CD14-positive monocyte (primary cell): ENCODE measurements around the gene DRAM1. TPM values are rescaled to one million over a fixed set of nuclear protein-coding genes. Genes with fewer than 3 reads are reported as not detected.

Experiments
- DNase-seq, 3 donors: peaks; one replicate each; pipeline ENCODE4 v3.0.0-alpha.2; 2011 to 2022
- H2AFZ ChIP-seq: 2 replicates; pipeline ENCODE4 v1.6.0; 2012; ENCODE audit warnings: mild to moderate bottlenecking, low read depth, low read length, inconsistent platforms; ENCODE audit not compliant: insufficient read depth, poor library complexity, severe bottlenecking
- H3K27ac ChIP-seq, 2 donors: 1 replicate in 1 of 2; 2 replicates in 1 of 2; pipeline ENCODE4 v1.5.1; 2012 to 2013; ENCODE audit warnings: low read length in 2 of 2, control low read depth in 1 of 2, inconsistent platforms in 1 of 2, low read depth in 1 of 2, mild to moderate bottlenecking in 1 of 2
- H3K27me3 ChIP-seq, 2 donors: one replicate each; pipeline versions ENCODE4 v1.6.0 to v1.6.1; 2011 to 2013; ENCODE audit warnings: low read length in 2 of 2; ENCODE audit not compliant: control insufficient read depth in 2 of 2, insufficient read depth in 2 of 2
- H3K36me3 ChIP-seq, 2 donors: replicated peaks in 1 of 2; 1 replicate in 1 of 2; 2 replicates in 1 of 2; pipeline versions ENCODE4 v1.5.1 to v1.6.1; 2012 to 2013; ENCODE audit warnings: low read length in 2 of 2, control low read depth in 1 of 2, inconsistent platforms in 1 of 2, mild to moderate bottlenecking in 1 of 2; ENCODE audit not compliant: insufficient read depth in 2 of 2, control insufficient read depth in 1 of 2
- H3K4me1 ChIP-seq, 2 donors: 1 replicate in 1 of 2; 2 replicates in 1 of 2; pipeline versions ENCODE4 v1.5.1 to v1.6.1; 2012 to 2013; ENCODE audit warnings: low read length in 2 of 2, control low read depth in 1 of 2, inconsistent platforms in 1 of 2, mild to moderate bottlenecking in 1 of 2, moderate library complexity in 1 of 2; ENCODE audit not compliant: insufficient read depth in 2 of 2, control insufficient read depth in 1 of 2
- H3K4me2 ChIP-seq: replicated peaks from 2 replicates; pipeline ENCODE3; 2012; ENCODE audit warnings: low read length, moderate library complexity, mild to moderate bottlenecking; ENCODE audit not compliant: poor library complexity, severe bottlenecking; ENCODE audit errors: extremely low read depth
- H3K4me3 ChIP-seq, 3 experiments: fragments of 200-600 bp in 1 of 3; sonication (generic) in 1 of 3; replicated peaks in 1 of 3; 1 replicate in 2 of 3; 2 replicates in 1 of 3; pipeline ENCODE4 v1.5.1; 2011 to 2013; ENCODE audit warnings: low read length in 3 of 3, mild to moderate bottlenecking in 3 of 3, control low read depth in 2 of 3, low read depth in 2 of 3, inconsistent platforms in 1 of 3, moderate library complexity in 1 of 3
- H3K79me2 ChIP-seq: 2 replicates; pipeline ENCODE4 v1.6.0; 2012; ENCODE audit warnings: mild to moderate bottlenecking, control low read depth, inconsistent platforms, low read length, moderate library complexity; ENCODE audit not compliant: insufficient read depth
- H3K9ac ChIP-seq: 2 replicates; pipeline ENCODE4 v1.6.0; 2017; ENCODE audit warnings: low read length, mild to moderate bottlenecking; ENCODE audit not compliant: insufficient read depth, poor library complexity, severe bottlenecking
- H3K9me3 ChIP-seq, 2 donors: replicated peaks in 1 of 2; 1 replicate in 1 of 2; 2 replicates in 1 of 2; pipeline versions ENCODE4 v1.5.1 to v1.6.1; 2012 to 2013; ENCODE audit warnings: low read length in 2 of 2, control low read depth in 1 of 2; ENCODE audit not compliant: control insufficient read depth in 1 of 2, insufficient read depth in 1 of 2
- H4K20me1 ChIP-seq: 2 replicates; pipeline ENCODE4 v1.6.0; 2012; ENCODE audit warnings: mild to moderate bottlenecking, low read length, control low read depth, moderate library complexity; ENCODE audit not compliant: insufficient read depth
- H3K27ac Mint-ChIP-seq, 7 donors: one replicate each; pipeline ENCODE4 v1.8.0; 2020; ENCODE audit warnings: mild to moderate bottlenecking in 7 of 7, mixed read lengths in 7 of 7, moderate library complexity in 6 of 7, inconsistent platforms in 2 of 7
- H3K27me3 Mint-ChIP-seq, 3 donors: one replicate each; pipeline ENCODE4 v1.8.0; 2021 to 2022; ENCODE audit warnings: low read depth in 3 of 3, mild to moderate bottlenecking in 3 of 3, mixed read lengths in 3 of 3, moderate library complexity in 3 of 3, inconsistent platforms in 1 of 3
- H3K36me3 Mint-ChIP-seq, 2 donors: one replicate each; pipeline ENCODE4 v1.8.0; 2020; ENCODE audit warnings: mixed read lengths in 2 of 2, inconsistent platforms in 1 of 2, mild to moderate bottlenecking in 1 of 2
- H3K4me1 Mint-ChIP-seq: one replicate; pipeline ENCODE4 v1.8.0; 2020; ENCODE audit warnings: mild to moderate bottlenecking, mixed read lengths
- H3K4me3 Mint-ChIP-seq, 2 donors: one replicate each; pipeline ENCODE4 v1.8.0; 2020; ENCODE audit warnings: mild to moderate bottlenecking in 2 of 2, mixed read lengths in 2 of 2, moderate library complexity in 1 of 2
- H3K9me3 Mint-ChIP-seq, 7 donors: one replicate each; pipeline ENCODE4 v1.8.0; 2020 to 2022; ENCODE audit warnings: mixed read lengths in 7 of 7, mild to moderate bottlenecking in 6 of 7, moderate library complexity in 6 of 7, inconsistent platforms in 2 of 7
- WGBS: methylation state at CpG from one replicate; pipeline ENCODE4 v1.1.5; 2013; ENCODE audit warnings: missing lambda C conversion rate; ENCODE audit not compliant: insufficient coverage; 5-methylcytosine and 5-hydroxymethylcytosine counted together
- intact Hi-C, 2 donors: fragments of 100-400 bp; cut with micrococcal nuclease; formaldehyde crosslinking; loops; one replicate each; pipeline versions ENCODE4 v1.15.0 to v1.15.1; 2023
- polyA plus RNA-seq, 3 donors: library from polyadenylated mRNA; depleted of rRNA in 1 of 3; unstranded in 2 of 3; stranded (reverse) in 1 of 3; fragments of 300-500 nt in 2 of 3; fragments of >200 nt in 1 of 3; fragmentation: Illumina TruSeq in 2 of 3; gene quantifications; 1 replicate in 2 of 3; 2 replicates in 1 of 3; pipeline ENCODE4 v1.2.3, GENCODE V29; 2012 to 2021
- TF ChIP-seq, protein P1 (sequence below): fragments of 200-600 bp; IDR thresholded peaks from one replicate; pipeline ENCODE4 v1.8.0; 2022; ENCODE audit warnings: antibody characterized with exemption, mild to moderate bottlenecking

The DRAM1 gene
- polyA plus RNA-seq, 3 donors: 14.0 to 49.7 (median 43.0) TPM

DNA sequence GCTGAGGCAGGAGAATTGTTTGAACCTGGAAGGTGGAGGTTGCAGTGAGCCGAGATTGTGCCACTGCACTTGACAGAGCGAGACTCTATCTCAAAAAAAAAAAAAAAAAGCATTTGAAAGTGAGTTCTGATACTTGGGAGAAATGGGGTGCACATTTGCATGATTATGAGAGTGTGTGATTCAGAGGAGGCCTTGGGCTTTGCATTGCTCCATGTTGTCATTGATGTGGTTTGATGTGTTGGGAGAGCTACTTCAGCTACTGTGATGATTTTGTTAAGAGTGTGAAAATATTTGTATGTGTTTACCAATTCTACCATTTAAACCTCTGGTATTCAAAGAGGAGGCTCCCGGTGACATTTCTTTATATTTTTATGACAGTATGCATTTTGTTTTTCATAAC is 24.4 kb downstream of the DRAM1 start:
- Mint-ChIP-seq H3K9me3 (no peaks in the 10 kb centered on the region), H3K27me3 (no peaks in the 10 kb centered on the region), H3K4me1 (peaks cover 22% of the 10 kb centered on the region), H3K4me3 (no peak overlapping the region), H3K27ac (peak overlapping the region in 2 of 7 donors; percentile 53 to 63), H3K36me3 (peaks cover 40 to 68% of the 10 kb centered on the region in 2 donors)
- H3K79me2 ChIP-seq: peaks cover 19% of the 10 kb centered on the region
- no peak overlapping the region for H2AFZ ChIP-seq
- no peak overlapping the region for H3K4me2 ChIP-seq
- peak overlapping the region in 1 of 2 donors; percentile 47 for H3K27ac ChIP-seq
- H3K36me3 ChIP-seq: peaks cover 11 to 55% of the 10 kb centered on the region in 2 donors
- WGBS: 100% methylated on average over 2 of the region's 3 CpGs
- peaks cover 4% of the 10 kb centered on the region for H4K20me1 ChIP-seq
- H3K4me1 ChIP-seq: peaks cover 10 to 15% of the 10 kb centered on the region in 2 donors
- no peak overlapping the region for H3K9ac ChIP-seq
- intact Hi-C loops: loop anchor here in 1 of 2 donors (10.0 kb wide), 1 partner anchor 47 kb away; no protein-coding TSS in a partner anchor
- H3K27me3 ChIP-seq: no peaks in the 10 kb centered on the region
- no peaks in the 10 kb centered on the region for H3K9me3 ChIP-seq
- TF ChIP-seq, protein P1, sequence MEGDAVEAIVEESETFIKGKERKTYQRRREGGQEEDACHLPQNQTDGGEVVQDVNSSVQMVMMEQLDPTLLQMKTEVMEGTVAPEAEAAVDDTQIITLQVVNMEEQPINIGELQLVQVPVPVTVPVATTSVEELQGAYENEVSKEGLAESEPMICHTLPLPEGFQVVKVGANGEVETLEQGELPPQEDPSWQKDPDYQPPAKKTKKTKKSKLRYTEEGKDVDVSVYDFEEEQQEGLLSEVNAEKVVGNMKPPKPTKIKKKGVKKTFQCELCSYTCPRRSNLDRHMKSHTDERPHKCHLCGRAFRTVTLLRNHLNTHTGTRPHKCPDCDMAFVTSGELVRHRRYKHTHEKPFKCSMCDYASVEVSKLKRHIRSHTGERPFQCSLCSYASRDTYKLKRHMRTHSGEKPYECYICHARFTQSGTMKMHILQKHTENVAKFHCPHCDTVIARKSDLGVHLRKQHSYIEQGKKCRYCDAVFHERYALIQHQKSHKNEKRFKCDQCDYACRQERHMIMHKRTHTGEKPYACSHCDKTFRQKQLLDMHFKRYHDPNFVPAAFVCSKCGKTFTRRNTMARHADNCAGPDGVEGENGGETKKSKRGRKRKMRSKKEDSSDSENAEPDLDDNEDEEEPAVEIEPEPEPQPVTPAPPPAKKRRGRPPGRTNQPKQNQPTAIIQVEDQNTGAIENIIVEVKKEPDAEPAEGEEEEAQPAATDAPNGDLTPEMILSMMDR: no peak
- H3K4me3 ChIP-seq: no peak overlapping the region
- DNase-seq: peak in 1 of 3 donors; percentile 29

DNA sequence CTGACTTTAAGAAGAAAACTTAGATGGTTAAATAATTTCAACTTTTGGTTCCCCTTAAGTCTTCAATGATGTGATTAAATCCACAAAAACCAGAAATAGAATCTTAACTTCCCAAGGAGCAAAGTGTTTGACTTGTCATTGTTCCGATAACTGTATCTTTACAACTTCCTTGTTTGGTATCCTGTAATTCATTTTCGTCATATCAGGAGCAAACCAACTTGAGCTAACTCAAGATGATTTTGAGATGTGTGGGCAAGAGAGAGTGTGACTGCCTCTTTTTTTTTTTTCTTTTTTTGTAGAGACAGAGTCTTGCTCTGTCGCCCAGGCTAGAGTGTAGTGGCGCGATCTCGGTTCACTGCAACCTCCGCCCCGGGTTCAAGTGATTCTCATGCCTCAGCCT is 25.3 kb downstream of the DRAM1 start:
- H3K4me2 ChIP-seq: peak overlapping the region; percentile 23
- H3K36me3 Mint-ChIP-seq: peaks cover 39 to 70% of the 10 kb centered on the region in 2 donors
- TF ChIP-seq, protein P1: no peak

More for the DNA sequence above, 25.3 kb downstream of the DRAM1 start:
- peak overlapping the region; percentile 42 to 47 for H3K27ac ChIP-seq
- peaks cover 12 to 62% of the 10 kb centered on the region in 2 donors for H3K36me3 ChIP-seq
- H3K4me1 ChIP-seq: peaks cover 10 to 15% of the 10 kb centered on the region in 2 donors
- Mint-ChIP-seq H3K4me3 (peak overlapping the region; percentile 16 to 68), H3K27ac (peak overlapping the region; percentile 63 to 89 (median 85)), H3K9me3 (no peaks in the 10 kb centered on the region), H3K27me3 (no peaks in the 10 kb centered on the region), H3K4me1 (peaks cover 22% of the 10 kb centered on the region)
- DNase-seq: peak; percentile 23 to 58 (median 44)
- intact Hi-C loops: loop anchor here in 1 of 2 donors (10.0 kb wide), 1 partner anchor 48 kb away; no protein-coding TSS in a partner anchor
- H3K9ac ChIP-seq: no peak overlapping the region
- H4K20me1 ChIP-seq: peaks cover 4% of the 10 kb centered on the region
- WGBS: no CpG with 5 or more reads among the region's 8 CpGs
- no peaks in the 10 kb centered on the region for H3K9me3 ChIP-seq
- peaks cover 12% of the 10 kb centered on the region for H3K79me2 ChIP-seq
- no peak overlapping the region for H2AFZ ChIP-seq
- peak overlapping the region in 1 of 3 experiments; percentile 28 for H3K4me3 ChIP-seq
- no peaks in the 10 kb centered on the region for H3K27me3 ChIP-seq
